OCI-LY1 (cell line): ENCODE measurements around the gene SLC39A11.
"Not testable (repeated sequence)": the region's sequence is repeated elsewhere in the genome, so short reads cannot be mapped to it uniquely, and the experiment has no call there.

Source experiments
- H2AFZ ChIP-seq: fragments of 200-600 bp; sonication (generic), shearing (Covaris generic); 2 replicates; pipeline ENCODE4 v1.6.0; 2014; ENCODE audit warnings: antibody characterized with exemption, mild to moderate bottlenecking, low read length
- H3F3A ChIP-seq: fragments of 200-600 bp; sonication (generic), shearing (Covaris generic); 2 replicates; pipeline ENCODE4 v1.6.0; 2014; ENCODE audit warnings: mild to moderate bottlenecking, antibody characterized with exemption, low read length, moderate library complexity; ENCODE audit not compliant: insufficient read depth
- H3K27ac ChIP-seq: fragments of 200-600 bp; sonication (generic); 2 replicates; pipeline ENCODE4 v1.5.1; 2014; ENCODE audit warnings: low read length, mixed run types, mild to moderate bottlenecking, low read depth; ENCODE audit not compliant: poor library complexity, severe bottlenecking
- H3K27me3 ChIP-seq: fragments of 200-600 bp; sonication (generic); 2 replicates; pipeline ENCODE4 v1.6.0; 2014; ENCODE audit warnings: antibody characterized with exemption, mild to moderate bottlenecking, low read length, moderate library complexity; ENCODE audit not compliant: insufficient read depth
- H3K36me3 ChIP-seq: fragments of 200-600 bp; sonication (generic); 2 replicates; pipeline ENCODE4 v1.6.1; 2014; ENCODE audit warnings: mild to moderate bottlenecking, antibody characterized with exemption, low read length, moderate library complexity, mixed read lengths; ENCODE audit not compliant: insufficient read depth
- H3K4me1 ChIP-seq: fragments of 200-600 bp; sonication (generic); 2 replicates; pipeline ENCODE4 v1.5.1; 2014; ENCODE audit warnings: mild to moderate bottlenecking, low read length, moderate library complexity; ENCODE audit not compliant: insufficient read depth, severe bottlenecking
- H3K4me2 ChIP-seq: fragments of 200-600 bp; sonication (generic), shearing (Covaris generic); 2 replicates; pipeline ENCODE4 v1.6.1; 2014; ENCODE audit warnings: low read length
- H3K4me3 ChIP-seq: fragments of 200-600 bp; sonication (generic); 2 replicates; pipeline ENCODE4 v1.5.1; 2014; ENCODE audit warnings: low read length, low read depth, mild to moderate bottlenecking, mixed read lengths; ENCODE audit not compliant: poor library complexity, severe bottlenecking
- H3K79me2 ChIP-seq: fragments of 200-600 bp; shearing (Covaris generic); 2 replicates; pipeline ENCODE4 v1.6.1; 2016; ENCODE audit warnings: mixed run types, low read length, mixed read lengths; ENCODE audit not compliant: insufficient read depth
- H3K9ac ChIP-seq: fragments of 200-600 bp; sonication (generic), shearing (Covaris generic); 2 replicates; pipeline ENCODE4 v1.6.1; 2014; ENCODE audit warnings: mild to moderate bottlenecking, low read length, mixed read lengths
- H3K9me2 ChIP-seq: fragments of 200-600 bp; sonication (generic), shearing (Covaris generic); 2 replicates; pipeline ENCODE4 v1.6.1; 2014; ENCODE audit warnings: low read depth, mild to moderate bottlenecking, low read length, mixed read lengths
- H3K9me3 ChIP-seq: fragments of 200-600 bp; shearing (Covaris generic); 2 replicates; pipeline ENCODE4 v1.6.1; 2014; ENCODE audit warnings: low read length, mixed read lengths
- H4K20me1 ChIP-seq: fragments of 200-600 bp; sonication (generic), shearing (Covaris generic); 2 replicates; pipeline ENCODE4 v1.6.0; 2016; ENCODE audit warnings: mild to moderate bottlenecking, low read length; ENCODE audit not compliant: insufficient read depth
- EZH2 ChIP-seq: fragments of 200-600 bp; sonication (generic), shearing (Covaris generic); IDR thresholded peaks from 2 replicates; pipeline ENCODE4 v1.8.0; 2017; ENCODE audit warnings: borderline replicate concordance, mixed run types, mild to moderate bottlenecking, antibody characterized with exemption, low read length, moderate library complexity, mixed read lengths
- TF ChIP-seq, protein P1 (sequence below): fragments of 200-600 bp; sonication (generic), shearing (Covaris generic); IDR thresholded peaks from 2 replicates; pipeline ENCODE4 v1.5.1; 2017; ENCODE audit warnings: mild to moderate bottlenecking, antibody characterized with exemption, low read length, moderate library complexity, mixed read lengths

Gene SLC39A11

DNA sequence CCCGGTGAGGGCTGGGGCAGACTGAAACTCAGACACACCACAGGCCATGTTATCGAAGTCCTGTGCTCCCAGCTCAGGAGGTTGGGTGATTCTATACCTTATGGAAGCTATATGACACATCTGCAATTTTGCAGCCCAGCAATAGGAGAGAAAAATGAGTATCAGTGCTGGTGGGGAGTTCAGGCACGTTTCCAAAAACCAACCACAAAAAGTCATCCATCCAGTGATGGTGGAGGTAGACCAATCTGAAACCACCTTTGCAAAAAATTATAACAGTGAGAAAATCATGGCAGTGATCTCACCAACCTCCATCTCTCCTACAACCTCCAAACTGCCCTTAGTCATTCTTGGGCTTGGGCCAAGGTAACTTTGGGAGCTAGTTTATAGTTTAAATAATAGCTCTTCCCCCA, 327.9 kb downstream of the SLC39A11 start:
- no peaks in the 10 kb centered on the region for H3K27me3 ChIP-seq
- no peak overlapping the region for H3K9ac ChIP-seq
- H3K4me1 ChIP-seq = no peaks in the 10 kb centered on the region
- no peaks in the 10 kb centered on the region for H3K9me2 ChIP-seq
- no peak overlapping the region for H3K4me2 ChIP-seq
- no peak overlapping the region for H3K4me3 ChIP-seq
- H4K20me1 ChIP-seq = no peaks in the 10 kb centered on the region
- H3K79me2 ChIP-seq = no peaks in the 10 kb centered on the region
- no peaks in the 10 kb centered on the region for H3K9me3 ChIP-seq
- H3F3A ChIP-seq = no peaks in the 10 kb centered on the region
- no peak overlapping the region for H3K27ac ChIP-seq
- no peak overlapping the region for H2AFZ ChIP-seq
- no peak for TF ChIP-seq EZH2
- no peaks in the 10 kb centered on the region for H3K36me3 ChIP-seq

DNA sequence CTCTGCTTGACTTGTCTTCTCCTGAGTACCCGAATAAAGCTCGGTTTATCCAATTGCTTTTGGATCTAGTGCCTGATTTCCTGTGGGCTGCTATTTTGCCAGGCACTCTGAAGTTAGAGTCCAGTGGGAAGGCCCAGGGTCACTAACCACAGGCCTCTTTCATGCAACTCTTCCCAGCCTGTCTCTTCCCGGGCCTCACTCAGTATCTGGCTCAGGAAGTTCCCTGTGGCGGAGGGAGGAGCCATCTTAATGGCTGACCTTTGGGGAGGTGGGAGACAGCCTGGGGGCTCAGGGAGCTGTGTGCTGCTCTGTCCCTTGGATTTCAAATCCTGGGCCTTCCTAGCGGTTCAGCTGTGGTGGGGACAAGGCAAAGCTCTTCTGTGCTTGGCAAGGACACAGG, 328.5 kb downstream of the SLC39A11 start:
- no peak overlapping the region for H3K27ac ChIP-seq
- H3K9me3 ChIP-seq = no peaks in the 10 kb centered on the region
- H3K27me3 ChIP-seq = no peaks in the 10 kb centered on the region
- no peaks in the 10 kb centered on the region for H3K9me2 ChIP-seq
- no peak overlapping the region for H3K4me3 ChIP-seq
- H3K36me3 ChIP-seq = no peaks in the 10 kb centered on the region
- no peaks in the 10 kb centered on the region for H4K20me1 ChIP-seq
- H2AFZ ChIP-seq = no peak overlapping the region
- H3K79me2 ChIP-seq = no peaks in the 10 kb centered on the region
- H3K9ac ChIP-seq = no peak overlapping the region
- TF ChIP-seq, protein P1, sequence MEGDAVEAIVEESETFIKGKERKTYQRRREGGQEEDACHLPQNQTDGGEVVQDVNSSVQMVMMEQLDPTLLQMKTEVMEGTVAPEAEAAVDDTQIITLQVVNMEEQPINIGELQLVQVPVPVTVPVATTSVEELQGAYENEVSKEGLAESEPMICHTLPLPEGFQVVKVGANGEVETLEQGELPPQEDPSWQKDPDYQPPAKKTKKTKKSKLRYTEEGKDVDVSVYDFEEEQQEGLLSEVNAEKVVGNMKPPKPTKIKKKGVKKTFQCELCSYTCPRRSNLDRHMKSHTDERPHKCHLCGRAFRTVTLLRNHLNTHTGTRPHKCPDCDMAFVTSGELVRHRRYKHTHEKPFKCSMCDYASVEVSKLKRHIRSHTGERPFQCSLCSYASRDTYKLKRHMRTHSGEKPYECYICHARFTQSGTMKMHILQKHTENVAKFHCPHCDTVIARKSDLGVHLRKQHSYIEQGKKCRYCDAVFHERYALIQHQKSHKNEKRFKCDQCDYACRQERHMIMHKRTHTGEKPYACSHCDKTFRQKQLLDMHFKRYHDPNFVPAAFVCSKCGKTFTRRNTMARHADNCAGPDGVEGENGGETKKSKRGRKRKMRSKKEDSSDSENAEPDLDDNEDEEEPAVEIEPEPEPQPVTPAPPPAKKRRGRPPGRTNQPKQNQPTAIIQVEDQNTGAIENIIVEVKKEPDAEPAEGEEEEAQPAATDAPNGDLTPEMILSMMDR = no peak
- no peak for TF ChIP-seq EZH2
- no peaks in the 10 kb centered on the region for H3K4me1 ChIP-seq
- H3F3A ChIP-seq = no peaks in the 10 kb centered on the region
- H3K4me2 ChIP-seq = no peak overlapping the region

GRCh38 chr17:72761893-72762575, 330.5 kb downstream of the SLC39A11 start:
- not testable (repeated sequence) for H3K4me3 ChIP-seq, H3K4me1 ChIP-seq, H2AFZ ChIP-seq, H3K4me2 ChIP-seq, H3K27ac ChIP-seq, H3K79me2 ChIP-seq, H3K27me3 ChIP-seq, H3K9ac ChIP-seq, H3K9me2 ChIP-seq, H3K9me3 ChIP-seq, H4K20me1 ChIP-seq, H3F3A ChIP-seq, H3K36me3 ChIP-seq

- Histone ChIP-seq H2AFZ (no peak overlapping the region), H3F3A (no peaks in the 10 kb centered on the region), H3K79me2 (no peaks in the 10 kb centered on the region), H3K27ac (no peak overlapping the region), H3K27me3 (no peaks in the 10 kb centered on the region), H3K4me2 (no peak overlapping the region), H3K36me3 (no peaks in the 10 kb centered on the region), H3K9me2 (no peaks in the 10 kb centered on the region), H3K4me1 (no peaks in the 10 kb centered on the region), H4K20me1 (no peaks in the 10 kb centered on the region), H3K9me3 (no peaks in the 10 kb centered on the region), H3K9ac (no peak overlapping the region), H3K4me3 (no peak overlapping the region)
- no peak for TF ChIP-seq EZH2
- TF ChIP-seq, protein P1 = no peak
Observed at GRCh38 chr17:72761431-72761830, 331.1 kb downstream of the SLC39A11 start.
